Measurements from ENCODE around the gene PDE7B. TPM values are rescaled to one million over a fixed set of nuclear protein-coding genes. Genes with fewer than 3 reads are reported as not detected.

PDE7B gene
- total RNA-seq, 1 donor from 2014 or later = 0.68 TPM

DNA sequence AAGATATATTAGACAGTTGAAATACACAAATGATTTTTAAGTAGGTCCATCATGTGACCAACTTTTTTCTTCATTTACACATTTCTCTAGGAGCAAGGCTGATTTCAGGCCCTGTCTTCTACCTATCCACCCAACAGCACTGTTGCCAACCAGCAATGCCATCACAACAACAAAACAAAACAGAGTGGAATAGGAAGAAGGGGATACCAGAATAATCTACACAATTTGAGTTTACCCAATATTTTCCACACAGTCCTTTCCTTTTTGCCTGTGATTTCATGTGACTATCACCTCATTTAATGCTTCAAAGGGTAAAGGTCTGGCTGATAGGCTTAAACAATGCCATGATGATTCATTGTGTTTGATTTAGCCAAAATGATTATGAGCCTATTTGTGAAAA, 303.7 kb downstream of the PDE7B start:
- ATAC-seq = no peak

DNA sequence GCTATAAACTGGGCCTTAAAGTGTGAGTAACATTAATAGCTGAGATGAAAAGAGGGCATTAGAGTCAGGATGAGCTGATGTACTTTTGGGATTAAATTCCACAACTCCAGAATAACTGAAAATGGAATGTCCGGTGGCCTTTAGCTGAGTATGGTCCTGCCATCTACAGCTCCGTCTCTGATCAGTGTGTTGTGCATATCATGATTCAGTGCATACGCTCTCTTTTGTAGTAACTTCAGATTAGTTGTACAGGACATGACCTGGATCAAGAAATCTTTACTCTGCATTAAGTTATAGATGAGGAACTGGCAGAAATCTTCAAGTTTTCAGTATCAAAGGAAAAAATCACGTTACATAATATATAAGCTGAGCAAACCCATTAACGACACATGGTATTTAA, 306.2 kb downstream of the PDE7B start:
- no peak for ATAC-seq

DNA sequence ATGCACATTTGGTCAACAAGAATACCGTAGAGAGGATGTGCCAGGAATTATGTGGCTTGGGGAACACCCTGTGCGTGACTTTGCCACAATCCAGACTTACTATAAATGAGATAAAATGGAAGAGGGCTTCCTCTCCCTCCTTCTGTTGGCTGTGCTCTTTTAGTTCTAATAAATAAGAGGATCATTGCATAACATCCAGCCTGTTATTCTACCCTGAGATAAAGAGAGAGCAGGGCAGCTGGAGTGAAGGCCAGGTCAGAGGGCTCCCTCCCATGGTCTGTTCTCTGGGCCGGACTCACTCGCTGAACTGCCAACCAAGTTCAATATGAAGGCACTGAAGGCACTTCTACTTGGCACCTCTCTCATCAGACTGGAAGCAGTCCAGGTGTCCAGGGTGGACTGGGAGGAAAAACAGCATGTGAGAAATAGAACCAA, 306.9 kb downstream of the PDE7B start:
- ATAC-seq = peak; percentile 36

- no peak for ATAC-seq
These were observed 307.5 kb downstream of the PDE7B start for GRCh38 chr6:136158971-136159370.

DNA sequence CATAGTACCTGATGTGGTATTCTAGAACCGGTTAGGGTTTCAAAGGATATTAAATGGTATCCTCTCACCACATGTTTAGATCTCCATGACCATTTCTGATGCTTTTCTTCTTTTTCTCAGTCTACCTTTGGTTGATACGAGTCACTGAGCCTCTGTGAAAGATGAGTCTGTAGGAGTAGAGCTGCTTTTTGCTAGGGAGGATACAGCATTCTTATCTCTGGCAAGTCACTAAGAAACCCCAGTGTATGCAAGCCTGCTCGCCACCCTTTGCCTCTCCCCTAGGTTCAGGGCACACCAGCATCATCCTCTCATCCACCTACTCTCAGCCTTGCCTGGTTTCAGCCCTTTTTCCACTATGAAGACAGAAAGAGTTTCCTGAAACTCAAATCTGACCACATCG, 308.7 kb downstream of the PDE7B start:
- no peak for ATAC-seq

DNA sequence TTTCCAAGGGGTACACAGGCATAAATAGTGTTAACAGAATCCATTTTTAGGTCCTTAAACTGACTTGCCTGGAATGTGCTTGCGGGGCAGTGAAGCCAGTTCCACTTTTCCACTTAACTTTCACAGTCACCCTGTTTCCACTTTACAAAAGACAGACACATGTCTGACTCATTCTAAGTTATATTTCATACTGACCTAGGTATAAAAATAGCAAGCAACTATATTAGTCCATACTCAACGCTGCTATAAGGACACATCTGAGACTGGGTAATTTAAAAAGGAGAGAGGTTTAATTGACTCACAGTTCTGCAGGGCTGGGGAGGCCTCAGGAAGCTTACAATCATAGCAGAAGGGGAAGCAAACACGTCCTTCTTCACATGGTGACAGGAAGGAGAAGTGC, 310.4 kb downstream of the PDE7B start:
- no peak for ATAC-seq

GRCh38 chr6:136163260-136163659, 311.8 kb downstream of the PDE7B start:
- ATAC-seq = no peak

- no peak for ATAC-seq
These were observed 315.3 kb downstream of the PDE7B start for GRCh38 chr6:136166815-136167214.

DNA sequence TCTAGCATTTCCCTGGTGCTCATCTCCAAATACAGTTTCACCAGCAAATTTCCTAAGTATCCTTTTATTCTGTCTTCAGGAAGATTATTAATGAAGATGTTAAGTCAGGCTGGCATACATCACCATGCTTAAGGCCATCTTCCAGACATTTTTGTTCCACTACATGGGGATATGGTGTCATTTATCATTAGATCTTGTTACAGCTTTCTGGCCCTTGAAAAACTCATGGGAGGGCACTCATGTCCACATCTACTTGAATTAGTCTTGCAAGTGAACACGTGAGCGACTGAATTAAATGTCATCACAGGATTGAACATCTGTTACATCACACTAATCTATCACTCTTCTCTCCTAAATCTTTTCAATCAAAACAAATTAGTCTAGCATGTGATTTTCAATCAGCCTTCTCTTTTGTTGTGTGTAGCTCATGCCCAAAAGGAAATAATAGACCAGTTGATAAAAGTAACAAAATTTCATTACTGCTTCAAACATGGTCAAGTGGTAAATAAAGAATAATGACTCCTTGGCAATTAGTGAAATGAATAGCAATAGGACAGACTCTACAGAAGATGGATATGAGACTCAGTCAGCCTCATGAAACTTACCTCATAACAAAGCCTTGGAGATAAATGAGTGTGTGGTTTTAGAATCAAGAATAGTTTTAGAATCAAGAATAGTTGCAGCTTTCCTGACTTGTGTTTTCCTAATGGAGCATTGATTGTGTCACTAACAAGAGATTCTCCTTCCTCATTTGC, 318.1 kb downstream of the PDE7B start:
- no peak for ATAC-seq

DNA sequence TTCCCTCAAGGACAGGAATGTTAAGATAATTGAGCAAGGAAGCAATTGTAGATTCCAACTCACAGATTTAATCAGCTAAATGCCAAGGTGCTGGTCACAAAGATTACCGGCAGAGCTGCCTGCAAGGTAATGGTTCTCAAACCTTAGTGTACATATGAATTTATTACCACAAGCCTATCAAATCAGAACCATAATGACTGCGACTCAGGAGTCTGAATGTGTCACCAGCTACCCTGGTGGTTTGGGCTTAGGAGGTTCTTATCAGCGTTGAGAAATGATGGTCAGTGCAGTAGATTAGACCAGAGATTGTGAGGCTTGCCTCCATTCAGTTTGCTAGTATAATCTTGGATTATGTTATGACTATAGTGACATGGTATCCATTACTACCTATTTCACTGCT, 319.7 kb downstream of the PDE7B start:
- ATAC-seq = no peak

- no peak for ATAC-seq
These were observed 322.3 kb downstream of the PDE7B start for GRCh38 chr6:136173519-136174507.

DNA sequence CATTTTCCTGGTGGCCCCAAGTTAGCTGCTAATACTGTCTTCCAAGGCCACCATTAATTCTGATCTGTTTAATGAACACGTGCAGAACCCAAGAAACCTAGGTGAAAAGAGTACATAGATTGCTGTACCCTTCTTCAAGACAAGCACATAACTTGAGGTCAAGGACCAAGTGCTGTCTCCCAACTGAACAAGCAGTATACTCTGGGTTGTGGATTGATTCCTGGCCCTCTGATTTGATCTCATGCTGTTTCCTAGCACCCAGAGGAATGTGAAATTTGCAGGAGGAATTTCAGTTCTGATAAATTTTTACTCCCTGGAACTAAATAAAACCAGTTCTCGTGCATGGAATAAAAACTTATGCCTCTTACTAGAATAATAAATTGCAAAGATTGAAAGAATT, 323.0 kb downstream of the PDE7B start:
- ATAC-seq = no peak

- ATAC-seq = no peak
These were observed 324.4 kb downstream of the PDE7B start for GRCh38 chr6:136175873-136176272.

DNA sequence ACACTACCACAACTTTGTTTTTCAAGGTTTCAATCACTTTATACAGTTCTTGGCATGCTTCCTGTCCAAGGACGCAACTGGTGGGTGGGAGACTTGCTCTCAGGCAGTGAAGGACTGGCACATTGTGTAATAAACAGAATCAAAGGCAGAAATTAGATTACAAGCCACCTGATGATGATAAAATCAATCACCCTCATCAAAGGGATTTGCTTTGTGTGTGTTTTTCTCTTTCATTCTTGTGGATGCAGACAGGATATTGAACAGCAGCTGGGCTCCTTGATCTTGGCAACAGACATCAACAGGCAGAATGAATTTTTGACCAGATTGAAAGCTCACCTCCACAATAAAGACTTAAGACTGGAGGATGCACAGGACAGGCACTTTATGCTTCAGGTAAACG, 327.2 kb downstream of the PDE7B start:
- no peak for ATAC-seq

GRCh38 chr6:136180704-136181511, 329.4 kb downstream of the PDE7B start:
- ATAC-seq = no peak

DNA sequence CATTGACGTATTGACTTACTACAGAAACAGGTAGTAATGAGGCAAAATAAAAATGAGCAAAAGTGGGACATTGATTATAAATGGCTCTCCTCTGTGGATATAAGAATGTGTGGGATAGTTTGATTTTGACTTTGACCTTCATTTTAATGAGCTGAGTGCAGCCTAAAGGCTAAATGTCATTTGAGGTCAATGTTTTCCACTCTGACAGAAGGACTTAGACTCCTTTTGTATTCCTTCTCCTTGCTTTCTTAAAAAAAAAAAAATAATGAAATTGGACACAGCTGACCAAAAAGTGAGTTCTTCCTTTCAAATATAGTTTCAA, 330.0 kb downstream of the PDE7B start:
- ATAC-seq = no peak

DNA sequence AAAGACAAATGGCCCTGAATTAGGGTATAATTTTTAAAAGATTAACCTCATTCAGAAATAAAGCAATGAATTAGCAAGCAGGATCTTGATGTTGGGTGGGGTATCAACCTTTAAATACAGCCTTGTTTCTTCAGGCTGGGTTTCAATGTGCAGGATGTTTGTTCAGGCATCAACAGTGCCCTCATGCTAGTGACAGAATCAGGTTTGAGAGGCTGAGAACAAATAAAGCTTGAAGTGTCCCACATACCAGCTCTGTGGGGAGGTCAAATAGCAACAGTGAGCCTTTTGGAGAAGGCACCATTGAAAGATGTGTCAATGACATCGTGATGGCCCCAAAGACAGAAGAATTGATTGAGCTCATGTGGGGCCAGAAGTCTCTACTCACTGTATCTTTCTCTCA, 330.4 kb downstream of the PDE7B start:
- peak; percentile 29 for ATAC-seq

DNA sequence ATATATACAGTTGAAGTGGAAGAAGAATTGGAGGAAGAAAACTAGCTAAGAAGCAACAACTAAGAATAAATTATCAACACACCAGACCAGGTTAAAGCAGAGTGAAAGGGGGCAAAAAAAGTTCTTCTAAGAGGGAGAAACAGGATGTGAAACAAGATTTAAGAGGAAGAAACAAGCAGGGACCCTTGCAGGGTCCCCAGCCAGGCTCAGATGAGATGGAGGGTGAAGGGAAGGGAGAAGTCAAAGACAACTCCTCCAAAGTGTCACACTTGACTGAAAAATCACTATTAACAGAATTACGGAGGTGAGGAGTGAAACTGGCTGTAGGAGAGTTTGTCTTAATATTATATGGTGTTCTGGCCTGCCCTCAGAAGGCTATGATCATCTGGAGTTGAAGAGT, 333.2 kb downstream of the PDE7B start:
- ATAC-seq = no peak

- ATAC-seq = no peak
These were observed 334.9 kb downstream of the PDE7B start for GRCh38 chr6:136186363-136186762.

DNA sequence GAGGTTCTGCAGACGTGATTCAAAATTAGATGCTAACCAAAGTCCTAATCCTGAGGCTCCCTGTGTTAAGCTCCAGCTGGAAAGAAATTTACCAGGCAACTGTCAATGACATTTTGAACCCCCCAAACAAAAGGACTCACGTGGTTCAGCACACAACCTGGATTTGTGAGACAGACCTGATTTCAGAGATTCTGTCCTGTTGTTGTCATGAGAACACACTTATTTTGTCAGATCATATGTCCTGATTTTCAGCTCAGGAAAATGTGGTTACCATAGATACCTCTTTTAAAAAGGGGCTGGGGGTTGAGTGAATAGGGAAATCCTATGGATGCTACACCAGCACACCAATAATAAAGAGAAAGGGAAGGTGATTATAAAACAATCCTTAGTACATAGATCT, 337.0 kb downstream of the PDE7B start:
- ATAC-seq = no peak

DNA sequence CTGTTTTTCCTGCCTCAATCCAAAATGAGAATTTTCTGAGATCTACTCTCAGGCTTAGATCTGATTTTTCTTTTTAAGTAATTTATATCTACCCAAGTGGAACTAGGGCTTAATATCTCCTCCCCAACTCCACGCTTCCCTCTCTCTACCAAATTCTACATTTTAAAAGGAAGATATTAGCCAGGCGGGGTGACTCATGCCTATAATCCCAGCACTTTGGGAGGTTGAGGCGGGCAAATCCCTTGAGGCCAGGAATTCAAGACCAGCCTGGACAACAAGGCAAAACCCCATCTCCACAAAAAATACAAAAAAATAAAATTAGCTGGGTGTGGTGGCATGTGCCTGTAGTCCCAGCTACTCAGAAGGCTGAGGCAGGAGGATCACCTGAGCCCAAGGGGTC, 337.6 kb downstream of the PDE7B start:
- no peak for ATAC-seq

- ATAC-seq = no peak
These were observed 340.3 kb downstream of the PDE7B start for GRCh38 chr6:136191606-136192312.
